Measurements from ENCODE around the gene ROBO2.

DNA sequence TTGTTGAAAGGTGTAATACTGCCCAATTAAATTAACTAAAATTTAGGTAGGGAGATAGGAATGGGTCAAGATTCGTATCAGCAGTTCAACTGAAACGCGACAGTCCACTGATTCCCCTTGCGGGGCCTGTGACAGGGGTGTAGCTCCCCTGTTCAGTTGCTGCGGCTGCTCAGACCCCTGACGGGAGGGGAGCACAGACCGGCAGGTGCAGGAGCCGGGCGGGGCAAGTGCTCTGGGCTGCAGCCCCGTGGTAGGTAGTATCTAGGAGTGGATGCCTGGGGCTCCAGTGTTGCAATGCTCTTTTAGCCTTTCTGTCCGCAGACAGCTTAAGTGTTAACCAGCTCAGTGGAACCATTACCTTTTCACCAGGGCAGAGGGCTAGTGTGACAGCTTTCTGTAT, 164.9 kb downstream of the ROBO2 start:
- no peak for TF ChIP-seq POLR2A (IDR thresholded peaks at IDR 0.05)
- TF ChIP-seq, protein P1, sequence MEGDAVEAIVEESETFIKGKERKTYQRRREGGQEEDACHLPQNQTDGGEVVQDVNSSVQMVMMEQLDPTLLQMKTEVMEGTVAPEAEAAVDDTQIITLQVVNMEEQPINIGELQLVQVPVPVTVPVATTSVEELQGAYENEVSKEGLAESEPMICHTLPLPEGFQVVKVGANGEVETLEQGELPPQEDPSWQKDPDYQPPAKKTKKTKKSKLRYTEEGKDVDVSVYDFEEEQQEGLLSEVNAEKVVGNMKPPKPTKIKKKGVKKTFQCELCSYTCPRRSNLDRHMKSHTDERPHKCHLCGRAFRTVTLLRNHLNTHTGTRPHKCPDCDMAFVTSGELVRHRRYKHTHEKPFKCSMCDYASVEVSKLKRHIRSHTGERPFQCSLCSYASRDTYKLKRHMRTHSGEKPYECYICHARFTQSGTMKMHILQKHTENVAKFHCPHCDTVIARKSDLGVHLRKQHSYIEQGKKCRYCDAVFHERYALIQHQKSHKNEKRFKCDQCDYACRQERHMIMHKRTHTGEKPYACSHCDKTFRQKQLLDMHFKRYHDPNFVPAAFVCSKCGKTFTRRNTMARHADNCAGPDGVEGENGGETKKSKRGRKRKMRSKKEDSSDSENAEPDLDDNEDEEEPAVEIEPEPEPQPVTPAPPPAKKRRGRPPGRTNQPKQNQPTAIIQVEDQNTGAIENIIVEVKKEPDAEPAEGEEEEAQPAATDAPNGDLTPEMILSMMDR (IDR thresholded peaks at IDR 0.05): no peak

Measured in lower leg skin (tissue), 3 donors.